Measurements from ENCODE around the gene C11orf58. TPM values are rescaled to one million over a fixed set of nuclear protein-coding genes. Genes with fewer than 3 reads are reported as not detected.

C11orf58 gene
- total RNA-seq, 4 donors from 2014 or later: 65.5 to 115 (median 99.9) TPM

DNA sequence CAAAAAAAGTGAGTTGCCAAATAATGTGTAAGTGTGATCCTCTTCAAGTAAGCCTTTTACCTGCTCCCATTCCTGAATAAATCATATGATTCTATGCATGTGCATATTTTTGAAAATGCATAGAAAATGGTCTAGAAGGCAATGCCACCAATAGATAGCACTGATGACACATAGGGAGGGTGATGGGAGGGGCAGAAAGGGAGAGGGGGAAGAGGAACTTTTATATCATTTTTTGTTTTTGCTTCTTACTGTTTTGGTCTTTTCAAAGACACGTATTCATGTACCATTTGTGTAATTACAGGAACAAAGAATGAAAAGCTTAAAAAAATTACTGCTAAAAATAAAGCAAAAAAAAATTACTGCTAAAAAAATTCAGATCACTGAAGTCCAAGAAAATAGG is 60.8 kb downstream of the C11orf58 start:
- intact Hi-C loops (cut with DNase I; ENCODE audit: low total_unique reads) (no loop called here), in situ Hi-C loops (cut with MboI; ENCODE audit: low pct_ligation_motif_present in 1 of 4, low pct_unique_long_range_greater_than_20kb in 1 of 4, low sequenced_read_pairs in 3 of 4) (no loop called here)
- Histone ChIP-seq H3K27me3 (no peaks in the 10 kb centered on the region), H3K4me1 (peaks cover 0 to 7% (median 5%) of the 10 kb centered on the region in 4 donors), H3K4me3 (no peak overlapping the region), H3K36me3 (peaks cover 0 to 4% (median 0%) of the 10 kb centered on the region in 4 donors), H3K9me3 (no peaks in the 10 kb centered on the region), H3K27ac (no peak overlapping the region)
- TF ChIP-seq, protein P1, sequence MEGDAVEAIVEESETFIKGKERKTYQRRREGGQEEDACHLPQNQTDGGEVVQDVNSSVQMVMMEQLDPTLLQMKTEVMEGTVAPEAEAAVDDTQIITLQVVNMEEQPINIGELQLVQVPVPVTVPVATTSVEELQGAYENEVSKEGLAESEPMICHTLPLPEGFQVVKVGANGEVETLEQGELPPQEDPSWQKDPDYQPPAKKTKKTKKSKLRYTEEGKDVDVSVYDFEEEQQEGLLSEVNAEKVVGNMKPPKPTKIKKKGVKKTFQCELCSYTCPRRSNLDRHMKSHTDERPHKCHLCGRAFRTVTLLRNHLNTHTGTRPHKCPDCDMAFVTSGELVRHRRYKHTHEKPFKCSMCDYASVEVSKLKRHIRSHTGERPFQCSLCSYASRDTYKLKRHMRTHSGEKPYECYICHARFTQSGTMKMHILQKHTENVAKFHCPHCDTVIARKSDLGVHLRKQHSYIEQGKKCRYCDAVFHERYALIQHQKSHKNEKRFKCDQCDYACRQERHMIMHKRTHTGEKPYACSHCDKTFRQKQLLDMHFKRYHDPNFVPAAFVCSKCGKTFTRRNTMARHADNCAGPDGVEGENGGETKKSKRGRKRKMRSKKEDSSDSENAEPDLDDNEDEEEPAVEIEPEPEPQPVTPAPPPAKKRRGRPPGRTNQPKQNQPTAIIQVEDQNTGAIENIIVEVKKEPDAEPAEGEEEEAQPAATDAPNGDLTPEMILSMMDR (IDR thresholded peaks at IDR 0.05): no peak
- no peak for TF ChIP-seq EP300 (IDR thresholded peaks at IDR 0.05; ENCODE audit: low read depth)
- TF ChIP-seq POLR2A (IDR thresholded peaks at IDR 0.05): no peak
- DNase-seq: no peak
- WGBS, 2 donors (ENCODE audit: low coverage in 1 of 2): 83 to 91% methylated on average over 1 of the region's 1 CpG

DNA sequence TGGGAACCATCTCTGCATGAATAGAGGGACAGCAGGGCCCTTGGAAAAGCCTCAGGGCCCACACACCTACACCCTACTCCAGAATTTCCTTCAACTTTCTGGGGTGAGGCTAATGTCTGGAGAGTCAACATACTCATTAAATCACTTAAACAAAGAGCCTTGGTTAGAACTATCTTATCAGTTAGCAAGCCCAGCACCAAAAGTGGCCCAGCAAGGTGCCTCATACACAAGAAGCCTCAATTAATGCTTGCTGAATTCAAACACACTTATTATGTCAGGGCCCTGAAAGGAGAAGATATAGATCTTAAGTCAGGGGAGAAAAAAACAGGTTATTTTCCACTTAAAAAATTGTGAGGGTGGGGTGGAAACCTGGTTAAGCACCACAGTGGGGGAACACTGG is 61.4 kb downstream of the C11orf58 start:
- in situ Hi-C loops (cut with MboI; ENCODE audit: low pct_ligation_motif_present in 1 of 4, low pct_unique_long_range_greater_than_20kb in 1 of 4, low sequenced_read_pairs in 3 of 4): loop anchor here in 2 of 4 donors (25.0 kb wide), 1 partner anchor 262 kb away; no protein-coding TSS in a partner anchor

DNA sequence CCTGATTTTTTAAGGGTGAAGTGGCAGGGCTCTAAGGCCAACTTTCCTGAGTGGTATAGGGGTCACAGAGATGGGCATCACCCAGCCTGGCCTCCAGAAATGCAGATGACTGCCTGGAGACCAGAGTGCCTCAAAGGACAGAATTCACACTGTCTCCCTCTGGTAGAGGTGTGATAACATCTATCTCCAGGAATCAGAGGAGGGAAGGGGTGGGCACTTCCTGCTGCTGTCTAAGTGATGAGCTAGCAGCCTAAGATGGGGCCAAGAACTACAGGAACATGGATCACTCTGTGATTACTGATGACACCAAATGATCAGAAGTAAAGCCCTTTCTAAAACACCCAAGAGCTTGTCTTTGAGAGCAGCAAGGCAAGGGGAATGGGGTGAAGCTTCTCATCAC is 61.9 kb downstream of the C11orf58 start:
- peaks cover 0 to 4% (median 0%) of the 10 kb centered on the region in 4 donors for H3K36me3 ChIP-seq
- in situ Hi-C loops (cut with MboI; ENCODE audit: low pct_ligation_motif_present in 1 of 4, low pct_unique_long_range_greater_than_20kb in 1 of 4, low sequenced_read_pairs in 3 of 4): loop anchor here in 2 of 4 donors (25.0 kb wide), 1 partner anchor 262 kb away; no protein-coding TSS in a partner anchor
- no peak for DNase-seq
- no peak for TF ChIP-seq EP300 (IDR thresholded peaks at IDR 0.05; ENCODE audit: low read depth)
- no peak for TF ChIP-seq POLR2A (IDR thresholded peaks at IDR 0.05)
- TF ChIP-seq POLR2AphosphoS5 (IDR thresholded peaks at IDR 0.05): no peak
- TF ChIP-seq, protein P1 (IDR thresholded peaks at IDR 0.05): no peak
- no peak overlapping the region for H3K27ac ChIP-seq
- H3K4me1 ChIP-seq: peaks cover 0 to 19% (median 14%) of the 10 kb centered on the region in 4 donors
- intact Hi-C loops (cut with DNase I; ENCODE audit: low total_unique reads): no loop called here
- H3K27me3 ChIP-seq: no peaks in the 10 kb centered on the region
- no peak overlapping the region for H3K4me3 ChIP-seq
- H3K9me3 ChIP-seq: no peaks in the 10 kb centered on the region

More for the DNA sequence above, 61.4 kb downstream of the C11orf58 start:
- H3K36me3 ChIP-seq: peaks cover 0 to 4% (median 0%) of the 10 kb centered on the region in 4 donors
- peaks cover 0 to 14% (median 11%) of the 10 kb centered on the region in 4 donors for H3K4me1 ChIP-seq
- H3K9me3 ChIP-seq: no peaks in the 10 kb centered on the region
- TF ChIP-seq POLR2AphosphoS5 (IDR thresholded peaks at IDR 0.05): no peak
- no peak for TF ChIP-seq EP300 (IDR thresholded peaks at IDR 0.05; ENCODE audit: low read depth)
- TF ChIP-seq, protein P1 (IDR thresholded peaks at IDR 0.05): no peak
- no peak for TF ChIP-seq POLR2A (IDR thresholded peaks at IDR 0.05)
- intact Hi-C loops (cut with DNase I; ENCODE audit: low total_unique reads): no loop called here
- no peaks in the 10 kb centered on the region for H3K27me3 ChIP-seq
- no peak overlapping the region for H3K4me3 ChIP-seq
- no peak for DNase-seq
- no peak overlapping the region for H3K27ac ChIP-seq

DNA sequence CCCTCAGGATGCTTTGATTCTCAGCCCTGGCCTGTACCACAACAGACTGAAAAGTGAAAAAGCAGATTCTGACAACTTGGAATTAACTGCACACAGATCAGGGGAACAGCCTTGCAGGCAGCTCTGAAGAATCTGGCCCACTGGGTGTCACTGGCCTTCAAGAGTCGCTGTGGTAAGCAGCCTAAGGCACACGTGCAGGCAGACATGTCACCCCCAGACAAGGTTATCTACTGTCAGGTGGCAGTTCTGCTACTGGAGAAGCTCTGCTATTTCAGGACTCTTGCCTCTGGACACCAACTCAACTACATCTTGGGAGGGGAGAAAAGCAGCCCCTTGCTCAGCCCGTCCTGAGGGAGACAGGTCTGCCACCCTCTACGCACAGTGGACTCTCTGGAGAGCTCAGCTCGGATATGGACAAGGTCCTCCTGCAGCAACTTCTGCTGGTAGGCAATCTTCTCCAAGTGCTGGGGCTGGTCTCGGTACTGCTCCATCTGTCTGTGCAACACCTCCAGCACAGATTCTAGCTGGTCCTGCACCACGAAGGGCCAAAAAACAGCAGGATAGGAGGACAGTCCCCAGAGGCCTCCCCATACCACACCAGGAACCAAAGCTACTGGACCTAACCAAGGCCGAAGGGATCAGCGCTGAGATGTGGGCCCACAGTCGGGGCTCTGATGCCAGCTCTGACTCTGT is 63.0 kb downstream of the C11orf58 start:
- TF ChIP-seq, protein P1 (IDR thresholded peaks at IDR 0.05): no peak
- TF ChIP-seq EP300 (IDR thresholded peaks at IDR 0.05; ENCODE audit: low read depth) (no peak), POLR2AphosphoS5 (IDR thresholded peaks at IDR 0.05) (no peak), POLR2A (IDR thresholded peaks at IDR 0.05) (no peak)
- Histone ChIP-seq H3K36me3 (peaks cover 0 to 4% (median 0%) of the 10 kb centered on the region in 4 donors), H3K4me3 (no peak overlapping the region), H3K4me1 (peaks cover 0 to 26% (median 15%) of the 10 kb centered on the region in 4 donors), H3K27ac (no peak overlapping the region), H3K27me3 (no peaks in the 10 kb centered on the region), H3K9me3 (no peaks in the 10 kb centered on the region)
- 90% methylated on average over 9 of the region's 10 CpGs; no CpG with 5 or more reads in 1 of the 2 donors for WGBS, 2 donors (ENCODE audit: low coverage in 1 of 2)
- intact Hi-C loops (cut with DNase I; ENCODE audit: low total_unique reads): no loop called here
- no peak for DNase-seq
- in situ Hi-C loops (cut with MboI; ENCODE audit: low pct_ligation_motif_present in 1 of 4, low pct_unique_long_range_greater_than_20kb in 1 of 4, low sequenced_read_pairs in 3 of 4): loop anchor here in 2 of 4 donors (25.0 kb wide), 1 partner anchor 261 kb away; no protein-coding TSS in a partner anchor

Data from transverse colon (tissue), 4 donors.